ELR (cell line): ENCODE data around the gene PLA2G4C.

Source experiments
- DNase-seq: peaks from one replicate; pipeline ENCODE4 v3.0.0-alpha.2; 2015; ENCODE audit warnings: low read depth

Gene PLA2G4C, protein sequence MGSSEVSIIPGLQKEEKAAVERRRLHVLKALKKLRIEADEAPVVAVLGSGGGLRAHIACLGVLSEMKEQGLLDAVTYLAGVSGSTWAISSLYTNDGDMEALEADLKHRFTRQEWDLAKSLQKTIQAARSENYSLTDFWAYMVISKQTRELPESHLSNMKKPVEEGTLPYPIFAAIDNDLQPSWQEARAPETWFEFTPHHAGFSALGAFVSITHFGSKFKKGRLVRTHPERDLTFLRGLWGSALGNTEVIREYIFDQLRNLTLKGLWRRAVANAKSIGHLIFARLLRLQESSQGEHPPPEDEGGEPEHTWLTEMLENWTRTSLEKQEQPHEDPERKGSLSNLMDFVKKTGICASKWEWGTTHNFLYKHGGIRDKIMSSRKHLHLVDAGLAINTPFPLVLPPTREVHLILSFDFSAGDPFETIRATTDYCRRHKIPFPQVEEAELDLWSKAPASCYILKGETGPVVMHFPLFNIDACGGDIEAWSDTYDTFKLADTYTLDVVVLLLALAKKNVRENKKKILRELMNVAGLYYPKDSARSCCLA

DNA sequence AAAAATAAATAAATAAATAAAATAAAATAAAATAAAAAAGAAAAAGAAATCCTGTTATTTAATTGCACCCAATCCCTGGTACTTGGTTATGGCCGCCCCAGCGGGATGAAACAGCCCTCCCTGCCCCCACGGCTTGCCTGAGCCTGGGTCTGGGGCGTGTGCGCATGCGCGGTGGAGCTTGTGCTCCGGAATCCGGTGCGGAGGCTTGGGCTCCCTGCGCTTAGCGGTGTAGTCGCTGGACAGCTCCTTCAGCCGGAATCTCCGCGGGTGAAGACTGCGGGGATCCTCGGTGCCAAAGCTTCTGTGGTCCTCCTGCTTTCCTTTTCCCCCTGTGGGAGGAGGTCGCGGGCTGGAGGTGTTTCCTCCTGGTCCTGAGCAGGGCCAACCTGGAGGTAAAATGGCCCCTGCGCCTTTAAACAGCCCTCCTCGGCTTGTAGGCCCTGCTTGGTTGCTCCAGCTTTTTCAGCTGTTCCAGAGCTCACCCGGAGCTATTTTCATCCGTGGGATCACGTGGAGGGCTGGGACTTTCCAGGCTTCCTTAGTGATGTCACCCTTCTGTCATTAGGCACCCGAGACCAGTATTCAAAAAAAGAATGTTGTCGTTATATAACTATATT lies at the start of gene PLA2G4C:
Gene PLA2G4C (minus strand): TSS at position 468 of the 617 bp plus-strand sequence. CDS start 4,288 bp downstream, outside the sequence.
- peak; percentile 91 for DNase-seq

DNA sequence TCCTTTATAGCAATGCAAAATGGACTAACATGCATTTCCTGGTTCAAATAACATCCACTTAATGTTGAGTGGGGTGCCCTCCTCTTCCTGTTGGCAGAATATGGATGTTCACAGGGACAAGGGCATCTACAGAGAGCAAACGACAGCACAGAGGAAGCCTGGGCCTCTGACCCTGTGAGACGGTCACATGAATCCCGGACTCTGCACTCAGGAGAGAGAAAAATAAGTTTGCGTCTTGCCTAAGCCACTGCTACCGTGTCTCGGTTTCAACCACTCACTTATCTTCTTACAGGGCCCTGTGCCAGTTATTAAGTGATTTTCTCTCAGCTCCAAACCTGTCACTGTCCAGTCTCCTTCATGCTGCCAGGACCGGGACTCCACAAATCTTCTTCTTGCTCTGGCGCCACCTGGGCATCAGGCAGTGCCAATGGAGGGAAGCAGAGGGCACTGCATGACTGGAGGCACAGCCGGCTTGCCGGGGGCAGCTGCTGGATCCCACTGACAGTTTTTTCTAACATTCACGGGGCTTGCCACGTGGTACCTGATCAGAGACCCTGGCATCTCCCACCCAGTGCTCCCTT lies 47.7 kb upstream of the PLA2G4C start:
- DNase-seq, result no peak

DNA sequence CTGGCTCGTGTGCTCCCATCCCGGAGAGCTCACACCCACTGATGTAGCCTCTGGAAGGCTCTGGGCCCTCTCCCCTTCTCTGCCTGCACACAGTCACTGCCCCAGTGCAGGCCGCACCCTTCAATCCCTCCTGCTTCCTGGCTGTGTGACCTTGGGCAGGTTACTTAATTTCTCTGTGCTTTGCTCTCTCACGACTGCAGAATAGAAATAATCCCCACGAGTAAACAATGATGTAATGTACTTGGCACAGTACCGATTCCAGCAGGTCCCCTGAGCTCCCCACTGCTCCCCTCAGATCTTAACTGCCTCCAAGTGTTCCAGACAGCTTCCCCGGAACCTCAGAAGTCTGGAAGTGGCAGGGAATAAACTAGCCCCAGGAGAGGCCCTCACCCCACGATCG lies 43.4 kb upstream of the PLA2G4C start:
- DNase-seq, result no peak

DNA sequence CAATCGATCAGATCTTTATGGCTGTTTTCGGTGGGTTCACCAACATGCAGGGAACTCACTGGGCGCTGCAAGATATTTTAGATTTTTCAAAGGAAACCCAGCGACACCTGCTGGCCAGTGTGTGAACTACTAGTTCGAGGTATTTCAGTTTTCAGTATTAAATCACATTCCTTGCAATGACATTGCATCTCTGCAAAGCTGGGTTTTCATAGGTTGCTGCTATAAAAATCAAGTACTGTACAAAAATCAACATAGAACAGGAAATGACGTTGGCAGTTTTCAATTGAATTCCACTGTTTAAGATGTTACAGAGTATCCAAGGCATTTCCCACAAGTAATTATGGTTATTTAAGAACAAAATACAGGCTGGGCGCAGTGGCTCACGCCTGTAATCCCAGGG lies 41.9 kb upstream of the PLA2G4C start:
- DNase-seq, result peak; percentile 60

DNA sequence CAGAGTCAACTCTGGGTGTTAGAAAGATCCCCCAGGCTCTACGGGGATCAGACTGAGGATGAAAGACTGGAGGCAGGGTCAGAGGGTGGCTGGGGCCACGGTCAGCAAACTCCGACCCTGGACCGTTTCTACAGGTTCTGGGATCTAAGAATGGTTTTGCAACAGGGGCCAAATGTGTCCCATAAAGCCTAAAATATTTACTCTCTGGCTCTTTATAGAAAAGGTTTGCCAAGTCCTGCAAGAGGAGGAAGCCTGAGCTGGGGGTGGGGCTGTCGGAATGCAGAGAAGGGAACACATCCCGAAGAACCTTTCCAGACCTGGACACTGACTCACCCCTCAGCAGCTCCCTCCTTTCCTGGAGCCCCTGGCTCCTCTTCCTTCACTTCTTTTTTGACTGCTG lies 38.8 kb upstream of the PLA2G4C start:
- DNase-seq, result no peak

DNA sequence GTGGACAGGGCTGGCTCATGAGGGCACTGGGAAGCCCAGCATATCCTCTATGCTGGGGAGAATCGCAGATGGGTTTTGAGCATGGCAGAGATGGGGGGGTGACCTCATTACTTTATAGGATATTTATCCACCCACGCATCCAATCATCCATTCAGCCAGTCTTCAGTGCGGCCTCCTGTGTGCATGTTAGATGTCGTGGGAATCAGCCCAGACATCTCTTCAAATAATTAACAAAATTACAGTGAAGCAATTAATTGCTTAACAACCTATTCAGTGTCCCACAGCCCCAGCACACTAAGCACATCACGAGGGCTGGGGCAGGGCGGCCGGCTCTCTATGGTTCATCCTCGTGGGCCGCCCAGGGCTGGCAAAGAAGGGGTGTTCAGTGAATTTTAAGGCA lies 38.0 kb upstream of the PLA2G4C start:
- no peak for DNase-seq

DNA sequence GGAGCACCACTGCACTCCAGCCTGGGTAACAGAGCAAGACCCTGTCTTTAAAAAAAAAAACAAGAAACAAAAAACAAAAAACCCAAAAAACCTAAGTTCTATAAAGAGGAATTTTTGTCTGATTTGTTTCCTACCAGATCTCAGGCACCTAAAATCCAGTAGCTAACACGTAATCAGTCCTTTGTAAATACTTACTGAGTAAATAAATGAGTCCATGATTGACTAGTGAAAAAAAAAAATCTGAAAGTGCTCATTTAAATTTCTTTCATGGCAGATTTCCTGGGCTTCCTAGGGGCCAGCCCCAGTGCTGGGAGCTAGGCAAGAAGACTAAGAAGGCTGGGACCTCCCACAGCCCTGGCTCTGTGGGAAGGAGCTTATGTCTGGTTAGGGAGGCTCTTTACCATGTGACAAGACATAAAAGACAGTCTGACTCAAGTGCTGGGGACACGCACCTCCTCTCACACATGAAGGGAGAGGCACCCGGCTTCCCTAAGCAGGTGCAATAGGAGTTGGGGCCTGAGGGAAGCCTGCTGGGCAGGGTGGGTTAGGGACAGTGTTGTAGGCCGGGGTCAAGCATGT lies 37.1 kb upstream of the PLA2G4C start:
- DNase-seq, result no peak

DNA sequence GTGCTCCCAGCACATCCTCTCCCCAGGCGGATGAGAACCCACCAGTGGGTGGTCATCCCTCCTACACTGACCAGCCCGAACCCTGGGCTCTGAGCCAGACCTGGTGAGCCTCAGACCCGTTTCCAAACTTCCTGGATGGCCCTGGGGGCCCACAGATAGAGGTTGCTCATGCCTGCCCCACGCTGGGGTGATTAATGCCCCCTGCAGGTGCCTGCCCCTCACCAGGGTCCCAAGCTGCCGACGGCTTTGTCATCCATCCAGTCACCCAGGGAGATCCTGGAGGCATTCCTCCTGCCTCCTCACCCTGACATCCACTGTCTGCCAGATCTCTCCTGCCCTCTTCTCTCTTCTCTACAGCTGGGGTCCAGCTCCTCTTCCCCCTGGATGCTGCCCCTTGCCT lies 28.4 kb upstream of the PLA2G4C start:
- DNase-seq, result no peak

DNA sequence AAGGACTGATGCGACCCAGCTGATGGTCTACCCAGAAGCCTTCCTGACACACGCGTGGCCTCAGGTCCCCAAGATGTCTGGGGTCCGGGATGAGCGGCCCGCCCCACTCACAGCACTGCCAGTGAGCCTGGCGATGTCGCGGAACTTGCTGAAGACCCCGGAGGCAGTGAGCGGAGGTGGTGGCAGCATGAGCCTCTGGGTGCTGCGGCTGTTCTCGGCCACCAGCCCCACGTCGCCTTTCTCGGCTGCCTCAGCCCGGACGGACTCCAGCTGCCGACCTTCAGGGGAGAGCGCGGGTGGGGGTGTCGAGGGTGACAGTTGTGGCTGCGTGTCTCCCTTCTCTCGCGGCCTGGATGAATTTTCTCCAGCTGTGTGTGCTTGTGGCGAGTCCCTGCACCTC lies 26.8 kb upstream of the PLA2G4C start:
- no peak for DNase-seq

DNA sequence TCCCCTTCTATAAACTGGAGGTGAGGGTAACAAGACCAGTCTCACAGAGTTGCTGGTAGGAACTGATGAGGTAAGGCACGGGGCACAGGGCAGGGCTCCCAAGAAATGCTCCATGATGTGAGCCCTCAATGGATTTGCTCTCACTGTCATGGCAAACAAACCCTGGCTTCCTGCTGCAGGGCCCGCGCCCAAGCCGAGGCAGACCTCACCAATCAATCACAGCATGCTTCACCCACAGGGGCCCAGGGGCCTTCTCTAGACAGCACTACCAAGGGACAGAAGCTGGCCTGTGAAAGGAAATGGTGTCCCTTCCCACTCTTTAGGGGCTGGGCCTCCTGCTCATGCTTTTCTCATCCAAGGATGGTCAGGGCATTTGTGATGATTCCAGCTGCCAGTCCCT lies 25.9 kb upstream of the PLA2G4C start:
- no peak for DNase-seq

DNA sequence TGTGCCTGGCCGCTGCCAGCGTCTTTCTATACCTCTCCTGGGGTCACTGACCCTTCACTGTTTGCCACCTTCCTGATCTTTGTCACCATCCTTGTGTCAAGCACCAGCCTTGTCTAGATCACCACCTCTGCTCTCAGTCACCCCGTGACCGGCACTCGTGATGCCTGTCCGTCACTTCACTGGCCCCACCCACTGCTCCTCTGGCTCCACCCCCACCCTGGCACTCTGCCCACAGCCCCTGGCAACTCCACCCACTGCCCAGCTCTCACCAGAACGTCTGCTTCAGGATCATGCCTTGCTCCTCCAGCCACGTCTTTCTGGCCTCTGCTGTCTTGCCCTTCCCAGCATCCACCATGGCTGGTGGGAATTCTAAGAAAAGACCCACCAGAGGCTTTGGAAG lies 24.8 kb upstream of the PLA2G4C start:
- peak; percentile 15 for DNase-seq

DNA sequence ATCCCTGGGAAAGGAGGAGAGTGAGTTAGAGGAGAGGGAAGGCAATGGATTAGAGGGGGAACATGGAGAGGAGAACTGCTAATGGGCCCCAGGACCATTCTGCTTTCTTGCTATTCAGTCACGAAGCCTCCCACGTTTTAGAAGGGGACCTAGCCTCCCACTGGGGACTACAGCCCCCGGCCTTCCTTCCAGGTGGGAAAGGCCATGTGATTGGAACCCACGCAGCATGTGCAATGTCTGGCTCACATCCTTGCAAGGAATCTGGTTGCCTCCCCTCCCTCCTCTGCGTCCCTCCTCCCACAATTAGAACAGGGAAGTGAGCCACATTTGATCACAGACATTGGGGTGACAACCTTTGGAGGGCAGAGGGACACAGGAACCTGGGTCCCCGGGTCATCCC lies 22.5 kb upstream of the PLA2G4C start:
- DNase-seq, result no peak

DNA sequence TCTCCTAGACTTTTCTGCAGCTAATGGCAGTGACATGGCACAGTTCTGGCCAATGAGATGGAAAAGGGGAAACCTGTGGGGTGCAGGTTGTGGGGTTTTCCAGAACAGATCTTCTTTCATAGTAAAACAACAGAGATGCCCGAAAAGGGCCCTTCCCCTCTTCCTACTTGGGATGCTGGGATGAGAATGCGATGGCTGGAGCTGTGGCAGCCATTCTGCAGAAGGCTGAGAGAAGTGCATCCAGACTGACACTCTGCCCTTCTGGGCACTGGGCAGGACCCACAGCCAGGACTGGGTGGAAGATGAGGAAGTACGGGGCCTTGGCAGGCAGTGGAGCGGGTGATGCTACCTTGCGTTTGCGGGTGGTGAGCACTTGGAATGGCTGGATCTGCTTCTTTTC lies 16.9 kb upstream of the PLA2G4C start:
- no peak for DNase-seq

DNA sequence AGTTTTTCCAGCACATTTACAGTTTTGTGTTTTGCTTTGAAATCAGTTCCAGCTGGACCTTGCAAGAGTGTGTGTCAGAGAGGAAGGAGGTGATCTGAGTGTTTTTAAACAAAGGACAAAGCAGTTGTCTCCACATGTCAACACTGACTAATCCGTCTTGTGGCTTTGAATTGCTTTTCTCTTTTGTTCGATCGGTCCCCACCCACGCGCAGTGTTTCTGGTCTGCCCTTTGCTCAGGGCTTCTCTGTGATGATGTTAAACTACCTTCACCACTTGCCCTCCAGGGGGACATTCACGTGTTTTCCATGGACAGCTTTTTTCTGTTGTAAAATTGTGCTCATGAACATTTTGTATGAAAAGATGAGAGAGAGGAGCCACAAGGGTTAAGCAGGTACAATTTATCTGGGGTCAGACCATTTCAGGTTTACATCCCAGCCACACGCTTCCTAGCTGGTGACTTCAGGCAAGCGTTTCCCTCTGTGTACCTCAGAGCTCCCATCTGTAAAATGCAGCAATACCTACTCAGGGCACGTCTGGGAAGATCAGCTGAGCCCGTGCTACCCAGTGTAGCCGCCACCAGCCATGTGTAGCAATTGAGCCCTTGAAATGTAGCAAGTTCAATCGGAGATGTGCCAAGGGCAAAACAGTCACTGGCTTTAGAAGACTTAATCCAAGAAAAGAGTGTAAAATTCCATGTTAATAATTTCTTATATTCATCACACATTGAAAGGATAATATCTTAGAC lies 13.5 kb upstream of the PLA2G4C start:
- DNase-seq, result peak; percentile 91

DNA sequence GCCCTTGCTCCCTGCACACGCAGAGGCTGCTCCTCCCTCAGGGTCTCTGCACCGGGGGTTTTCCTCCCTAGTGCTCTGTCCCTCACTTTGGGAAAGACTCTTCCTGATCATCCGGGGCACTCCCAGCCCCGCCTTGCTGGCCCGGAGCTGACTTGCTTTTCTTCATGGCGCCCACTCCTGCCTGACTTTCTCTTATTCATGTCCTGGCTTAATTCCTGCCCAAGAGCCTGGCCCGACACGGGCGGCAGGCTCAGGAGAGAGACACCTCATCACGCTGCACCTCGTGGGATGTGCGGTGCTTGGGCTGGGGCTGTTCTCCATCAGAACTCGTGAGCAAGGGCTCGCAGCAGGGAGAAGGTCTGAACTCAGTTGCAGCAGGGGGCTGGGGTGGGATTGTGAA lies 11.8 kb upstream of the PLA2G4C start:
- no peak for DNase-seq

DNA sequence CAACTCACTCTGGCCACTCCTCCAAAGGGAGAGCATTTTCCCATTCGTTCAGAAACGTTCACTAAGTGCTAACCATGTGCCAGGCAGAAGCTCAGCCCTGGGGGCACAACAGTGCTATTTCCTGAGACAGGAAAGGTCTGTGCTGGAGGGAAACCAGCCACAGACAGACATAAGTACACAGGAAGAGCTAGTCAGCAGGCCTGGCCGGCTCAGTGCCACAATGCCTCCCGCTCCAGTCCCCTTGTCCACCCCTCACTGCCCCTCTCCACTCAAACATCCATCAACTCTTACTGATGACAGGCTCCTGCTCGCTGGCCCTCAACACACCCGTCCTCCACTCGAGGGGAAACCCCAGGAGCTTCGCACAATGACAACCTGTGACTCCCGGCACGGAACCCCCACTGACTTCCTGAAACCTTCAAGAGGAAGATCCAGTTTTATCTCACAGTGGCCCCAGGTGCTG lies 11.3 kb upstream of the PLA2G4C start:
- DNase-seq, result peak; percentile 83

DNA sequence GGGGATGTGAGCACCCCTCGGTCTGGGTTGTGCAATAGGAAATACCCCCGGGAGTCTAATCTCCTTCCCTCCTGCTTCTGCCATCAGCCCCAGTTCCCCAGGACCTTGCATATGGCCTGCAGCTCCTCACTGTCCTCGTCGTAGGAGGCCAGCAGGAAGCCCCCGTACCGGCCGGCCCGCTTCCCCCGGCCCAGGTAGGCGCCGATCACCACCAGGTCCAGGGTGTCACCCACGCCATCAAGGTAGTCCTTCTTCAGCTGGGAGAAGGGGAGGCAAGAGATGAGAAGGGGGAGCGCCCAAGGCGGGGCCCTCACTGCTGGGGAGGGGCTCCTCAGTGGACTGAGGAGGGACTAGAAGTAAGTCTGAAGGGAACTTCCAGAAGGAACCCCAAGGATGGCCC lies 10.4 kb upstream of the PLA2G4C start:
- DNase-seq, result no peak

DNA sequence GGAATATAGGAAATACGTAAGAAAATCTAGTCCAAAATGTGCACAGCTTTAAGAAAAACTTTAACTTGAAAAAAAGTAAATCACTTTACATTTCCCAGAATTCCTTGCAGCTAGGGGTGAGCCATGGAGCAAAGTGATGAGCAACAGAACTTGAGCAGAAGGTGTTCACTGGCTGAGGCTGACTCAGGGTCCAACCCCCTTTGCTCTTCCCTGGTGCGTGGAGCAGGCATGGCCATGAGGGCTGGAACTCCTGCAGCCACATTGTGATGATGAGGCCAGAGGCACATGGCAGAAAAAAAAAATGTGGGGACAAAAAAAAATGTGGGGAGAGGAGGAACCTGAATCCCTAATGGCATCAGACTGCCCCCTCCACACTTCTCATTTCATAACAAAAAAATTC lies 9.9 kb upstream of the PLA2G4C start:
- peak; percentile 61 for DNase-seq

DNA sequence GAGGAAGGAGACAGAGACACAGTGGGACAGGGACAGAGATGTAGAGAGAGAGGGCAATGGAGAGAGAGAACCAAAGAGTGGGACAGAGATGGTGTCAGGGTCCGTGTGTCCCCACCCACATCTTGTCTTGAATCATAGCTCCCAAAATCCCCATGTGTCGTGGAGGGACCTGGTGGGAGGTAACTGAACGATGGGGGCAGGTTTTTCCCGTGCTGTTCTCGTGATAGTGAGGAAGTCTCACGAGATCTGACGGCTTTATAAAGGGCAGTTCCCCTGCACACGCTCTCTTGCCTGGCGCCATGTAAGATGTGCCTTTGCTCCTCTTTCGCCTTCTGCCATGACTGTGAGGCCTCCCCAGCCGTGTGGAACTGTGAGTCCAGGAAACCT lies 7.5 kb upstream of the PLA2G4C start:
- no peak for DNase-seq

DNA sequence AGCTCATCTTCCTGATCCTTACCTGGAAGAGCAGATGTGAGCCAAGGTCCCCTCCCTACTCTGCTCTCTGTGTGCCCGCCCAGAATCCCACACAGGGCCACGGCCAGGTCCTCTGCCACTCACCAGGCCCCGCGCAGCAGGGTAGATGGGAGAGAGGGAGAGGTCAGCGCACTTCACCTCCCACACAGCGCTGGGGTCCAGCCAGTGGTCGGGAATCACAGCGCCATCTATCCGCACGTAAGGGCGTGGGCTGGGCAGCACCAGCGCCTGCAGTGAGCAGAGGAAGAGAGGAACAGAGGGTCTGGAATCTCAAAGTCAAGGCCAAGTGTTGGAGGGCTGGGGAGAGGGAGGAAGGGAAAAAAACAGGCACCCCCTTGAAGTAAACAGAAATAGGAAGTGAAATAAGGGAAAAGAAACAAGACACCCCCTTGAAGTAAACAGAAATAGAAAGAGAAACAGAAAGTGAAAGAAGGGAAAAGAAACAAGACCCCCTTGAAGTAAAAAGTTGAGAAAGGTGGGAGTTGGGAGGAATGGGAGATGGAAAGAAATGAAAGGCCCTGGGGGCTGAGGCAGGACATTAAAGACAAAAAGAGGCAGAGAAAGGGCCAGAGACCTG lies 7.0 kb upstream of the PLA2G4C start:
- DNase-seq, result no peak

DNA sequence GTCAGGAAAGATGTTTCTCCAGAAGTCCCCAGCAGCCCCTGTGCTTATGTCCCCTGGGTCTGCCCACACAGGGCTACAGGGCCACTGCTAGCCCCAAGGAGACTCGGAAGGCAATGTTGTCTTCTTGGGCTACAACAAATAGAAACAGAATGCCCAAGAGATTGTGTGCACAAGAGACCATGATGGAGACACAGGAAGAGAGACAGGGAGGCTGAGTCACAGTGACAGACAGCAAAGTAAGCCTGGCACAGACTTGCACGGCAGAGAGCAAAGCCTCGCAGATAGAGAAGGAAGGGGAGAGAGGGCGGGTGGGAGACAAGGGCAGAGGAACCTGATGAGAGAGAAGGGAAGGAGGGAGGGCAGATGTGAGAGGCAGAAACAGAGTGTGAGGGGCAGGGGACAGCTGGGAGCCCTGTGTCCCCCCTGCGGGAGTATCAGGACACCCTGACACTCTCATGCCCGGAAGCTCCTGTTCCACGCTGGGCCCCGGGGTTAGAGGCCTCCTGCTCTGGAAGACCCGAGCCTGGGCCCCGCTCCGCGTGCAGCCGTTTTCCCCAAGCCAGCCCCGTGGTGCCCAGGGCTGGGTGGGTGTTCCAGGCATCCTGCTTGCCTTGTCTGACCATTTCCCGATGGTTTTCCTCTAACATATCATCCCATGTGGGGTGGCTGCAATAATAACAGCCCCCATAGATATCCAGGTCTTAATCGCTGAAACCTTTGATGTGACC lies 2.7 kb upstream of the PLA2G4C start:
- no peak for DNase-seq
